ENCODE results near the gene TBCD. TPM values are rescaled to one million over a fixed set of nuclear protein-coding genes. Genes with fewer than 3 reads are reported as not detected.

Gene TBCD
- total RNA-seq, 1 donor from 2014 or later, result 118 TPM

DNA sequence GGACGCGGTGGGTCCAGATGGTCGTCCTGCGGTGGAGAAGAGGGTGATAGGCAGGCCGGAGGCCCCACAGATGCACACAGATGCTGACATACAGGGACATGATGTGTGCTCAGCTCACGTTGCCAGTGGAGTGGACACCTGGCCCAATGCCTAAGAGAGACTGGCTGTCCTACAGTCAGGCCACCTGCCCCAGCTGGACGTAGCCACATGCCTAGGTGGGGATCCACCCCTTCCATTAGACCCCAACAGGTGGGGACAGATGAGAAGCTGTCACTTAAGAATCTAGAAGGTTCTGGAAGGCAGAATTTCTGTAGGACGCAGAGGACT, 205.6 kb downstream of the TBCD start:
- DNase-seq, result no peak
- H3K36me3 Mint-ChIP-seq (ENCODE audit: unreplicated experiment), result peaks cover 22% of the 10 kb centered on the region
- H3K9me3 Mint-ChIP-seq (ENCODE audit: unreplicated experiment), result peaks cover 31% of the 10 kb centered on the region
- no peaks in the 10 kb centered on the region for H3K4me1 Mint-ChIP-seq (ENCODE audit: low read depth, unreplicated experiment)
- H3K27me3 Mint-ChIP-seq (ENCODE audit: unreplicated experiment), result peaks cover 2% of the 10 kb centered on the region
- no peak overlapping the region for H3K4me3 Mint-ChIP-seq (ENCODE audit: unreplicated experiment)
- TF ChIP-seq, protein P1, sequence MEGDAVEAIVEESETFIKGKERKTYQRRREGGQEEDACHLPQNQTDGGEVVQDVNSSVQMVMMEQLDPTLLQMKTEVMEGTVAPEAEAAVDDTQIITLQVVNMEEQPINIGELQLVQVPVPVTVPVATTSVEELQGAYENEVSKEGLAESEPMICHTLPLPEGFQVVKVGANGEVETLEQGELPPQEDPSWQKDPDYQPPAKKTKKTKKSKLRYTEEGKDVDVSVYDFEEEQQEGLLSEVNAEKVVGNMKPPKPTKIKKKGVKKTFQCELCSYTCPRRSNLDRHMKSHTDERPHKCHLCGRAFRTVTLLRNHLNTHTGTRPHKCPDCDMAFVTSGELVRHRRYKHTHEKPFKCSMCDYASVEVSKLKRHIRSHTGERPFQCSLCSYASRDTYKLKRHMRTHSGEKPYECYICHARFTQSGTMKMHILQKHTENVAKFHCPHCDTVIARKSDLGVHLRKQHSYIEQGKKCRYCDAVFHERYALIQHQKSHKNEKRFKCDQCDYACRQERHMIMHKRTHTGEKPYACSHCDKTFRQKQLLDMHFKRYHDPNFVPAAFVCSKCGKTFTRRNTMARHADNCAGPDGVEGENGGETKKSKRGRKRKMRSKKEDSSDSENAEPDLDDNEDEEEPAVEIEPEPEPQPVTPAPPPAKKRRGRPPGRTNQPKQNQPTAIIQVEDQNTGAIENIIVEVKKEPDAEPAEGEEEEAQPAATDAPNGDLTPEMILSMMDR (IDR thresholded peaks at IDR 0.05; ENCODE audit: partially characterized antibody, unreplicated experiment), result no peak
- H3K27ac Mint-ChIP-seq (ENCODE audit: unreplicated experiment), result no peak overlapping the region

DNA sequence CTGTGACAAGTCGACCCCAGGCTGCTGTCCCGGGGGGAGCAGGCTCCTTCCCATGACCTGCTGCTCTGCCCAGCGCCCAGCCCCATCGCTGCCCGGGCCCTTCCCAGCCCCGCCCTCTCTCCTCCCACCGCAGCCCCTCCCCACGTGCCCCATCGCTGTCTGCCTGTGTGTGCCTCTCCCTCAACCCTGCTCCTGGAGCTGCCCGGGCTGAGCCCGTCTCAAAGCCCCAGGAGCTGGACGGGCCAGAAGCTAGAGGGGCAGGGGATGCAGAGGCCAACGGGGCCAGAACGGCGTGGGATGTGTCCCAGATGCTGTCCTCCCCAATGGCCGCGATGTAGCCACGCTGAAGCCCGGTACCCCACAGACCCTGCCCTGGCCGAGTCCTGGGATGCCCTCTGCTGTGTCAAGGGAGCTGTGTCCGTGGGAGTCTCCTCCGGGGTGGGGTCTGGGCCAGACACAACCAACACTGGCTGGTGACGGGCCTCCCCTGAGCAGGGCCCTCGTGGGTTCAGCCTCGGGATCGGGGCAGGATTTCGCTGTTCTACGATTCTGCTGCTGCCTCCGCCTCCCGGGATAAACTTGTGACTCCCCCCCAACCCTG, 206.2 kb downstream of the TBCD start:
- H3K27me3 Mint-ChIP-seq (ENCODE audit: unreplicated experiment), result peaks cover 2% of the 10 kb centered on the region
- no peak overlapping the region for H3K27ac Mint-ChIP-seq (ENCODE audit: unreplicated experiment)
- H3K4me3 Mint-ChIP-seq (ENCODE audit: unreplicated experiment), result no peak overlapping the region
- TF ChIP-seq, protein P1 (IDR thresholded peaks at IDR 0.05; ENCODE audit: partially characterized antibody, unreplicated experiment), result no peak
- no peaks in the 10 kb centered on the region for H3K4me1 Mint-ChIP-seq (ENCODE audit: low read depth, unreplicated experiment)
- peaks cover 16% of the 10 kb centered on the region for H3K36me3 Mint-ChIP-seq (ENCODE audit: unreplicated experiment)
- DNase-seq, result no peak
- peaks cover 25% of the 10 kb centered on the region for H3K9me3 Mint-ChIP-seq (ENCODE audit: unreplicated experiment)

DNA sequence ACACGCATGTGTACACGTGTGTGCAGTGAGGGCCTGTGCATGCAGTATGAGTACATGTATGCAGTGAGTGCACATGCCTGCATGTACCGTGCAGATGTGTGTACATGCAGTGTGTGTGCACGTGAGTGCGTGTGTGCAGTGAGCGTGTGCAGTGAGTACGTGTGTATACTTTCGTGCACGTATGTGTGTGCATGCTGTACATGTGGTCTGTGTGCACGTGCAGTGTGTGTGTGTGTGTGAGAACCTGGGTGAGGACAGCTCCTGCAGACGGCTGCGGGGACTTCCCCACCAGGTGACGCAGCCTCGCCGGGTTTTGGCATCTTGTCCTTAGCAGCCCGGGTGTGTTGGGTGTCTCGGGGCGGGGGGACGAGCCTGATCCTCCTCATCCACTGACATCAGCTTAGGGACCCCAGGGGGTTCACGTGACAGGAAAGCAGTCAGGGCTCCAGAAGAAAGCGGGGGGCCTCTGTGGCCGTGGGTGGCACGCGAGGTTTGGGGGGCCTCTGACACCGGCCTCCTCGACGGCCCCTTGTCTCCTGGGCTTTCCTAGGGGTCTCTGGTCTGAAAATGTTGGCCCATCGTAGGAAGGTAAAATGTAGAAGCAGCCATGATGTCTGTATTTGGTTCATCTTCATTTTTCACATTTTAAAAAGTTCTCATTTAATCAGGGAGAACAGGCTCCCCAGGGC, 207.5 kb downstream of the TBCD start:
- Mint-ChIP-seq H3K4me1 (ENCODE audit: low read depth, unreplicated experiment) (peaks cover 4% of the 10 kb centered on the region), H3K27ac (ENCODE audit: unreplicated experiment) (no peak overlapping the region), H3K9me3 (ENCODE audit: unreplicated experiment) (peaks cover 16% of the 10 kb centered on the region), H3K27me3 (ENCODE audit: unreplicated experiment) (peaks cover 2% of the 10 kb centered on the region), H3K4me3 (ENCODE audit: unreplicated experiment) (no peak overlapping the region), H3K36me3 (ENCODE audit: unreplicated experiment) (peaks cover 10% of the 10 kb centered on the region)
- TF ChIP-seq, protein P1 (IDR thresholded peaks at IDR 0.05; ENCODE audit: partially characterized antibody, unreplicated experiment), result no peak
- no peak for DNase-seq

DNA sequence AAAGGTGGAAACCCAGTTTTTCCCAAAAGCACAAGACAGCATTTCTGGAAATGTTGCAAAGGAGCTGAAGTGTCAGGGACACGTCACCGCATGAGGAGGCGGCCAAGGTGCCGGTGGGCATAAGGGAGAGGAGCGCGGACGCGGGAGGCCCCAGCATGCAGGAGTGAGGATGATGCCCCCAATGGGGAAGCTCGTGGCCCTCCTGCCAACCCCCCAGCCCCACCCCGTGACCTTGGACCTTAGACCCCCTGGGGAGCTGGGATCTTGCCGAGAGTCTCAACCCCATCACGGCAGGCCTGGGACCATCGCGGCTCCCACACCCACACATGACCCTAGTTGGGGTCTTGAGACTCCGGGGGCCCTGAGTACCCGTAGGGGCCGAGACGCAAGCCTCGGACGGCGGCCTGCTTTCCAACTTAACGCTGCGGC, 208.1 kb downstream of the TBCD start:
- TF ChIP-seq, protein P1 (IDR thresholded peaks at IDR 0.05; ENCODE audit: partially characterized antibody, unreplicated experiment), result no peak
- no peak for DNase-seq
- H3K4me1 Mint-ChIP-seq (ENCODE audit: low read depth, unreplicated experiment), result peaks cover 4% of the 10 kb centered on the region
- no peak overlapping the region for H3K4me3 Mint-ChIP-seq (ENCODE audit: unreplicated experiment)
- H3K27ac Mint-ChIP-seq (ENCODE audit: unreplicated experiment), result no peak overlapping the region
- H3K36me3 Mint-ChIP-seq (ENCODE audit: unreplicated experiment), result peaks cover 4% of the 10 kb centered on the region
- peaks cover 10% of the 10 kb centered on the region for H3K9me3 Mint-ChIP-seq (ENCODE audit: unreplicated experiment)
- peaks cover 2% of the 10 kb centered on the region for H3K27me3 Mint-ChIP-seq (ENCODE audit: unreplicated experiment)

Data from glutamatergic neuron (in vitro differentiated cells).